HG03060 (cell line): ENCODE measurements around the gene USPL1.

Experiments
- ATAC-seq: cut with Tn5 transposase; IDR thresholded peaks from one replicate; pipeline ENCODE4 v1.9.1; 2021; ENCODE audit warnings: low read depth, moderate number of reproducible peaks; ENCODE audit not compliant: unreplicated experiment

The USPL1 gene

GRCh38 chr13:30654430-30654829, 36.7 kb downstream of the USPL1 start:
- no peak for ATAC-seq

GRCh38 chr13:30656178-30656577, 38.5 kb downstream of the USPL1 start:
- ATAC-seq = no peak

GRCh38 chr13:30659980-30660379, 42.3 kb downstream of the USPL1 start:
- ATAC-seq = no peak

- ATAC-seq = no peak
Observed at GRCh38 chr13:30660796-30661195, 43.1 kb downstream of the USPL1 start.

GRCh38 chr13:30664689-30665275, 47.1 kb downstream of the USPL1 start:
- ATAC-seq = no peak

- ATAC-seq = no peak
Observed at GRCh38 chr13:30665638-30666037, 47.9 kb downstream of the USPL1 start.

GRCh38 chr13:30666113-30666512, 48.4 kb downstream of the USPL1 start:
- no peak for ATAC-seq

- ATAC-seq = no peak
Observed at GRCh38 chr13:30667014-30667413, 49.3 kb downstream of the USPL1 start.

- no peak for ATAC-seq
Observed at GRCh38 chr13:30668312-30668711, 50.6 kb downstream of the USPL1 start.

GRCh38 chr13:30671271-30671815, 53.6 kb downstream of the USPL1 start:
- no peak for ATAC-seq

GRCh38 chr13:30673669-30674521, 56.2 kb downstream of the USPL1 start:
- peak; percentile 68 for ATAC-seq

GRCh38 chr13:30675717-30676116, 58.0 kb downstream of the USPL1 start:
- no peak for ATAC-seq

- no peak for ATAC-seq
Observed at GRCh38 chr13:30676672-30677071, 59.0 kb downstream of the USPL1 start.

- no peak for ATAC-seq
Observed at GRCh38 chr13:30679483-30680330, 62.0 kb downstream of the USPL1 start.

- no peak for ATAC-seq
Observed at GRCh38 chr13:30681843-30682242, 64.1 kb downstream of the USPL1 start.

GRCh38 chr13:30685320-30685859, 67.7 kb downstream of the USPL1 start:
- ATAC-seq = no peak

GRCh38 chr13:30685987-30686386, 68.3 kb downstream of the USPL1 start:
- no peak for ATAC-seq

GRCh38 chr13:30687601-30688000, 69.9 kb downstream of the USPL1 start:
- no peak for ATAC-seq

GRCh38 chr13:30689752-30690151, 72.0 kb downstream of the USPL1 start:
- ATAC-seq = no peak

GRCh38 chr13:30690282-30691188, 72.8 kb downstream of the USPL1 start:
- ATAC-seq = no peak
